Inferior parietal cortex (tissue), 1 donor: ENCODE measurements around the gene PLK5.
"Not testable (repeated sequence)": the region's sequence is repeated elsewhere in the genome, so short reads cannot be mapped to it uniquely, and the experiment has no call there.

Source experiments
- DNase-seq: peaks from one replicate; pipeline ENCODE4 v3.0.0-alpha.2; 2016; ENCODE audit errors: extremely low spot score

Gene PLK5

GRCh38 chr19:1491114-1491848 is 32.6 kb upstream of the PLK5 start, which contains the start of gene REEP6:
Gene REEP6 (plus strand): TSS chr19:1491181. CDS start chr19:1491270, 89 bp downstream.
- DNase-seq, result no peak

- DNase-seq, result no peak
These were observed 32.1 kb upstream of the PLK5 start for GRCh38 chr19:1491849-1492170.

GRCh38 chr19:1492474-1493006 is 31.3 kb upstream of the PLK5 start:
- no peak for DNase-seq

GRCh38 chr19:1494115-1494815 is 29.6 kb upstream of the PLK5 start:
- DNase-seq, result no peak

GRCh38 chr19:1495051-1495798 is 28.7 kb upstream of the PLK5 start:
- no peak for DNase-seq

GRCh38 chr19:1495799-1496713 is 27.8 kb upstream of the PLK5 start:
- no peak for DNase-seq

- no peak for DNase-seq
These were observed 26.9 kb upstream of the PLK5 start for GRCh38 chr19:1496714-1497577.

- DNase-seq, result no peak
These were observed 26.2 kb upstream of the PLK5 start for GRCh38 chr19:1497578-1498235.

- DNase-seq, result not testable (repeated sequence)
These were observed 24.6 kb upstream of the PLK5 start for GRCh38 chr19:1499231-1499630.

- DNase-seq, result no peak
These were observed 22.7 kb upstream of the PLK5 start for GRCh38 chr19:1501200-1501595.

GRCh38 chr19:1502433-1503088 is 21.3 kb upstream of the PLK5 start:
- no peak for DNase-seq

- peak; percentile 47 for DNase-seq
These were observed 20.6 kb upstream of the PLK5 start for GRCh38 chr19:1503089-1503924.

- no peak for DNase-seq
These were observed 19.7 kb upstream of the PLK5 start for GRCh38 chr19:1503925-1504773.

- DNase-seq, result no peak
These were observed 18.9 kb upstream of the PLK5 start for GRCh38 chr19:1505012-1505411.

- DNase-seq, result no peak
These were observed 17.6 kb upstream of the PLK5 start for GRCh38 chr19:1505991-1506881.

- DNase-seq, result no peak
These were observed 16.7 kb upstream of the PLK5 start for GRCh38 chr19:1507192-1507660.
